Colonic mucosa (tissue), 4 donors: Measurements from ENCODE around the gene TMBIM6. TPM values are rescaled to one million over a fixed set of nuclear protein-coding genes. Genes with fewer than 3 reads are reported as not detected.

Source experiments
- DNase-seq: peaks from one replicate; pipeline ENCODE4 v3.0.0-alpha.2; 2020
- H3K27ac ChIP-seq: fragments of 200-600 bp; one replicate; pipeline ENCODE4 v1.8.0; 2021
- H3K27me3 ChIP-seq: fragments of 200-600 bp; one replicate; pipeline ENCODE4 v1.8.0; 2021
- H3K36me3 ChIP-seq: fragments of 200-600 bp; one replicate; pipeline ENCODE4 v1.8.0; 2021
- H3K4me1 ChIP-seq: fragments of 200-600 bp; one replicate; pipeline ENCODE4 v1.8.0; 2021; ENCODE audit warnings: mild to moderate bottlenecking
- H3K4me3 ChIP-seq: fragments of 200-600 bp; one replicate; pipeline ENCODE4 v1.8.0; 2021
- H3K9ac ChIP-seq, 2 donors: one replicate each; pipeline ENCODE4 v1.7.0; 2013; ENCODE audit warnings: control low read depth in 2 of 2, low read depth in 2 of 2, low read length in 2 of 2
- H3K9me3 ChIP-seq: fragments of 200-600 bp; one replicate; pipeline ENCODE4 v1.8.0; 2021
- intact Hi-C: fragments of 100-400 bp; cut with DNase I; formaldehyde crosslinking; loops from one replicate; pipeline ENCODE4 v1.14.1; 2022
- total RNA-seq, 2 donors: library from RNA; stranded (reverse); fragmentation: NEBNext Ultra II Directional in 1 of 2; extraction: Animal tissue kit (Norgen Biotek cat#: 25700) in 1 of 2; gene quantifications; one replicate each; pipeline ENCODE4 v1.2.1, GENCODE V29; 2021
- TF ChIP-seq, protein P1 (sequence below): fragments of 200-600 bp; IDR thresholded peaks from one replicate; pipeline ENCODE4 v1.8.0; 2022; ENCODE audit warnings: antibody characterized with exemption, mild to moderate bottlenecking
- donor health status: healthy.
- donor health status: DM: no; HTN: no; CAD: no.
- donor health status: DM: no; HTN: no; CAD: no.

TMBIM6 gene
- total RNA-seq, 2 donors from 2014 or later: 868 to 1,024 TPM

DNA sequence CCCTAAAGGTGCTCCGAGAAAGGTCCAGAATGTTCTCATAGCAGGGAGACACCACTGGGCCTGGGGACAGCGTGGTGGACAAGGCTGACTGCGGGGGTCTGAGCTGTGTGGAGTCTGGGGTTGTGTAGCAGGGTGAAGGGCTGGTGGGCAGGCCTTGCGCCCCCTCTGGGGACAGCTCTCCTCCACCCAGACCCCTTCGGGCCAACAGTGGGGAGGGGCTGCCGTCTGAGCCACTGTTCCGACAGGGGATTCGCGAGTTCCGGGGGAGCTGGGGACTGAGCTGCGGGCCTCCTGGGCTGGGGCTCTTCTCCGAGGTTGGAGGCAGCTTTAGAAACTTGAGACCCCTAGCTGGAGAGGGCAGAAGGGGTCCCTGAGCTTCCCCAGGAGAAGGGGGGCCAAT, 54.8 kb downstream of the TMBIM6 start:
- Histone ChIP-seq H3K27me3 (no peaks in the 10 kb centered on the region), H3K4me3 (no peak overlapping the region), H3K4me1 (no peaks in the 10 kb centered on the region), H3K9ac (no peak overlapping the region), H3K9me3 (no peaks in the 10 kb centered on the region), H3K36me3 (no peaks in the 10 kb centered on the region), H3K27ac (no peak overlapping the region)
- DNase-seq: no peak
- TF ChIP-seq, protein P1, sequence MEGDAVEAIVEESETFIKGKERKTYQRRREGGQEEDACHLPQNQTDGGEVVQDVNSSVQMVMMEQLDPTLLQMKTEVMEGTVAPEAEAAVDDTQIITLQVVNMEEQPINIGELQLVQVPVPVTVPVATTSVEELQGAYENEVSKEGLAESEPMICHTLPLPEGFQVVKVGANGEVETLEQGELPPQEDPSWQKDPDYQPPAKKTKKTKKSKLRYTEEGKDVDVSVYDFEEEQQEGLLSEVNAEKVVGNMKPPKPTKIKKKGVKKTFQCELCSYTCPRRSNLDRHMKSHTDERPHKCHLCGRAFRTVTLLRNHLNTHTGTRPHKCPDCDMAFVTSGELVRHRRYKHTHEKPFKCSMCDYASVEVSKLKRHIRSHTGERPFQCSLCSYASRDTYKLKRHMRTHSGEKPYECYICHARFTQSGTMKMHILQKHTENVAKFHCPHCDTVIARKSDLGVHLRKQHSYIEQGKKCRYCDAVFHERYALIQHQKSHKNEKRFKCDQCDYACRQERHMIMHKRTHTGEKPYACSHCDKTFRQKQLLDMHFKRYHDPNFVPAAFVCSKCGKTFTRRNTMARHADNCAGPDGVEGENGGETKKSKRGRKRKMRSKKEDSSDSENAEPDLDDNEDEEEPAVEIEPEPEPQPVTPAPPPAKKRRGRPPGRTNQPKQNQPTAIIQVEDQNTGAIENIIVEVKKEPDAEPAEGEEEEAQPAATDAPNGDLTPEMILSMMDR: no peak
- intact Hi-C loops: no loop called here

DNA sequence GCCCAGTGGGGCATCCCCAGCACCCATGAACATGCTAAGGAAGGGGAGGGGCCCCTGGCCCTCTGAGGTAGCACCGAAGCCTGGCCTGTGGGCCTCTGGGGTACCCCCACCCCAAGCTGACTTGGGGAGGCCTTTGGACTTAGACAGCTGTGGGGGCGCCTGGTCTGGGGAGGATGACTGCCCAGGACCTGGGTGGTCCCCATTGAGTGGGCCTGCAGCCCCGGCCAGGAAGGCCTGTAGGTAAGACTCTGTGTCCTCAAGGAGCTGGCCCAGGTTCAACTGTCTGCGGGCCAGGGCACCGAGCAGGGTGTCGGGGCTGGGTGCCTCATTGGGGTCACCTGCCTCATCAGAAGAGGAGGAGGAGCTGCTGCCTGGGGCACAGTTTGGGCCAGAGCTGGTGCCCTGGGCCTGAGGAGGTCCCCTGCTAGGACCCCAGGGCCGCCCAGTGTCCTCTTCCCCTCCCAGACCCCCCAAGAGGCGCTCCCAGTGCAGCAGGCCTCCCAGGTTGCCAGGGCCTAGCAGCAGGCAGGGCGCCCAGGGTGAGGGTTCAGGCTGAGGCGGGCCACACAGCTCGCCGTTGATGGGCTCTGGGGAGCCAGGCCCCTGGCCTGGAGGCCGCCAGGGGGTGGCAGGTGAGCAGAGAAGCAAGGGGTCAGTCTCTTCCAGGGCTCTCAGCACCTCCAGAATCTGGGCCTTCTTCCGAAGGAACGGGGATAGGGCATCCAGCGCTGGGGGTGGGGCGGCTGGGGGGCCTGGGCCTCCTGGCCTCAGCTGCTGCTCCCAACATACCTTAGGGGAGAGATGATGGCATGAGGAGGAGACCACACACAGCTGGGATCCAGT, 55.5 kb downstream of the TMBIM6 start:
- no peak overlapping the region for H3K27ac ChIP-seq
- intact Hi-C loops: no loop called here
- no peaks in the 10 kb centered on the region for H3K36me3 ChIP-seq
- no peaks in the 10 kb centered on the region for H3K4me1 ChIP-seq
- H3K27me3 ChIP-seq: no peaks in the 10 kb centered on the region
- H3K4me3 ChIP-seq: no peak overlapping the region
- TF ChIP-seq, protein P1: no peak
- H3K9me3 ChIP-seq: no peaks in the 10 kb centered on the region
- no peak overlapping the region for H3K9ac ChIP-seq
- DNase-seq: no peak

DNA sequence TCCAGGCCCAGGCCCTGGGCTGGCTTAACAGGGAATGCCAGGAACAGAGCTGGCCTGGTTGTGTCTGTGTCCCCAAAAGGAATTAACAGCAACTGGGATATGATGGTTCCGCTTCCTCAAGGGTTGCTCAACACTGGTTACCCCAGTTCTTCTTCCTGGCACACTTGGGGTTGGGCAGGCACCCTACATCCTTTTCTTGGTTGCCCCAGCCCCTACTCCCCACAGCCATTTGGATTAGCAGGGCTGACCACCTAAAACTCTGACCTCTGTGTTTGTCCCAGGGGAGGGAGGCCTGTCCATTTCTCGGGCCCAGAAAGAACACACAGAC, 56.1 kb downstream of the TMBIM6 start:
- DNase-seq: no peak
- no peaks in the 10 kb centered on the region for H3K27me3 ChIP-seq
- no peak overlapping the region for H3K9ac ChIP-seq
- H3K36me3 ChIP-seq: no peaks in the 10 kb centered on the region
- TF ChIP-seq, protein P1: no peak
- H3K9me3 ChIP-seq: no peaks in the 10 kb centered on the region
- no peak overlapping the region for H3K27ac ChIP-seq
- no peak overlapping the region for H3K4me3 ChIP-seq
- intact Hi-C loops: no loop called here
- H3K4me1 ChIP-seq: no peaks in the 10 kb centered on the region

DNA sequence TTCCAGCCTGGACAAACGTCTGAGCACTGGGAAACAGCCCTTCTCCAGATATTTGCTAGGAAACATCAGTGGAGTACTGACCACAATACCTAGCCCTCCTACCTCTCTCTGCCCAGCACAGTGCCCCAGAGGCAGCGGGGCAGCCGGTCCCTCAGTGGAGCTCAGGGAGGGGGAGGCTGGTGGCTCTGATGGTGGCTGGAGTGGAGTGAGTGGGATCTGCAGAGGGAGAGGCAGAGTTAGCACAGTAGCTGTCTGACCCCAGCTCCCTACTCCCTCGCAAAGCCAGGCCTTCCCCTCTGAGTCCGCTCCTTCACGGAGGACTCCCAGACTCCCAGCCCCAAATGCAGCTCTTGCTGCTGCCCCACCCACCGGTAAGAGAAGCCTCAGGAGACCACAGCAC, 56.9 kb downstream of the TMBIM6 start:
- no peak for DNase-seq
- no peaks in the 10 kb centered on the region for H3K36me3 ChIP-seq

DNA sequence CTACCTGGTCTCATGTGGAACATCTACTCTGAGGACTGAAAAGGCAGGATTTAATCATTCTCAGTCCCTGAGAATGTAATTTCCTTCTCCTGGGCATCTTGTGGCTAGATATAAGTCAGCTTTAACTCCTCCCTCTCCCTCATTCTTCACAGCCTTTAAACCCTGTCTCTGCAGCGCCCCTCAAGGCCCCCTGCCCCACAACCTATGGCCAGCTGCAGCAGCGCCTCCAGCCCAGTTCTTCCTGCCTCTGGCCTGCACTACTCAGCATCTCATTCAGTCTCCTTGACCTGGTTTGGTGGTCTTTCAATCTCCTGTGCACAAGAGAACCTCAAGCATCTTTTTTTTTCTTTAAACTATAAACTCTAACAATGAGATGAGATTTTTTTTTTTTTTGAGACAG, 57.6 kb downstream of the TMBIM6 start:
- no peak overlapping the region for H3K27ac ChIP-seq

More for the DNA sequence above, 56.9 kb downstream of the TMBIM6 start:
- Histone ChIP-seq H3K4me1 (no peaks in the 10 kb centered on the region), H3K9me3 (no peaks in the 10 kb centered on the region), H3K4me3 (no peak overlapping the region), H3K27me3 (no peaks in the 10 kb centered on the region), H3K9ac (no peak overlapping the region), H3K27ac (no peak overlapping the region)
- TF ChIP-seq, protein P1: no peak
- intact Hi-C loops: no loop called here

More for the DNA sequence above, 57.6 kb downstream of the TMBIM6 start:
- H3K9ac ChIP-seq: no peak overlapping the region
- H3K4me3 ChIP-seq: no peak overlapping the region
- no peak for DNase-seq
- H3K27me3 ChIP-seq: no peaks in the 10 kb centered on the region
- intact Hi-C loops: no loop called here
- no peaks in the 10 kb centered on the region for H3K9me3 ChIP-seq
- TF ChIP-seq, protein P1: no peak
- no peaks in the 10 kb centered on the region for H3K4me1 ChIP-seq
- no peaks in the 10 kb centered on the region for H3K36me3 ChIP-seq
